Measurements from ENCODE around the gene FAM13B. TPM values are rescaled to one million over a fixed set of nuclear protein-coding genes. Genes with fewer than 3 reads are reported as not detected.

FAM13B gene
- total and polyA plus RNA-seq, 10 of the 15 experiments (the other 5 are each of a cell fraction or from before 2014, with no cell fraction given) = 3.6 to 30.0 (median 20.3) TPM

DNA sequence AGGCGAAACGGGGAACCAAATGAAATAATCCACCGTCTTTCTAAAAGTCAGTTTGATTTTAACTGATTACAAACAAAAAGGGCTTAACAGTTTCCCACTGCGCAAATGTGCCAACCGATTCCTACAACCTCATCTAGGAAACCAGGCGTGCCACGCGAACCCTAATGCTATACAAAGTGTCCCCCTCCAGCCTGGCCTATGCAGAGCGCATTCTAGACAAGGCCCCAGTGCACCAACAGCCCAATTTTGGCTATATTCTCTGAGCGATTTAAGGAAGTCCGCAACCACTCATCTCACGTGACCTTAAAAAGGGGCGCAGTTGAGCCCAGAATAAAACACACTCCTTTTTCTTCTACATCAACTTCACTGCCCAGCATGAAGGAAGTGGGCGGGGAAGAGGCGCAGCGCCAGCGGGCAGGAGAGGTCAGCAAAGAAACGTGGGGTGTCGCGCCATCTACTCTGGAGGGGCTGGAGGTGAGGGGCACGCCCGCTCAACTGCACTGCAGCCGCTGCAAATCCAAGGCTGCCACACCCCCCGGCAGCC lies 779 bp downstream of the FAM13B start (continued):
- no peak for TF ChIP-seq ATF2 (IDR thresholded peaks at IDR 0.05; ENCODE audit: low read length)
- no peak for TF ChIP-seq BMI1 (IDR thresholded peaks at IDR 0.05; ENCODE audit: borderline replicate concordance)
- no peak for TF ChIP-seq ZNF384 (IDR thresholded peaks at IDR 0.05; ENCODE audit: borderline replicate concordance, low read depth, low read length)
- no peak; the same call in 1 of the 2 replicates for TF ChIP-seq POLR2A (IDR thresholded peaks at IDR 0.05; ENCODE audit: low read depth, low read length)
- no peak for TF ChIP-seq RAD21 (IDR thresholded peaks at IDR 0.05; ENCODE audit: insufficient read depth, low read depth, low read length)
- no peak for TF ChIP-seq YBX1 (IDR thresholded peaks at IDR 0.05)
- TF ChIP-seq BHLHE40 (IDR thresholded peaks at IDR 0.05; ENCODE audit: borderline replicate concordance in 1 of 2, low read depth in 2 of 2, low read length in 1 of 2) = peak; percentile 91 to 96
- TF ChIP-seq SREBF2 (IDR thresholded peaks at IDR 0.05; ENCODE audit: low read length) = no peak
- TF ChIP-seq, protein P1, sequence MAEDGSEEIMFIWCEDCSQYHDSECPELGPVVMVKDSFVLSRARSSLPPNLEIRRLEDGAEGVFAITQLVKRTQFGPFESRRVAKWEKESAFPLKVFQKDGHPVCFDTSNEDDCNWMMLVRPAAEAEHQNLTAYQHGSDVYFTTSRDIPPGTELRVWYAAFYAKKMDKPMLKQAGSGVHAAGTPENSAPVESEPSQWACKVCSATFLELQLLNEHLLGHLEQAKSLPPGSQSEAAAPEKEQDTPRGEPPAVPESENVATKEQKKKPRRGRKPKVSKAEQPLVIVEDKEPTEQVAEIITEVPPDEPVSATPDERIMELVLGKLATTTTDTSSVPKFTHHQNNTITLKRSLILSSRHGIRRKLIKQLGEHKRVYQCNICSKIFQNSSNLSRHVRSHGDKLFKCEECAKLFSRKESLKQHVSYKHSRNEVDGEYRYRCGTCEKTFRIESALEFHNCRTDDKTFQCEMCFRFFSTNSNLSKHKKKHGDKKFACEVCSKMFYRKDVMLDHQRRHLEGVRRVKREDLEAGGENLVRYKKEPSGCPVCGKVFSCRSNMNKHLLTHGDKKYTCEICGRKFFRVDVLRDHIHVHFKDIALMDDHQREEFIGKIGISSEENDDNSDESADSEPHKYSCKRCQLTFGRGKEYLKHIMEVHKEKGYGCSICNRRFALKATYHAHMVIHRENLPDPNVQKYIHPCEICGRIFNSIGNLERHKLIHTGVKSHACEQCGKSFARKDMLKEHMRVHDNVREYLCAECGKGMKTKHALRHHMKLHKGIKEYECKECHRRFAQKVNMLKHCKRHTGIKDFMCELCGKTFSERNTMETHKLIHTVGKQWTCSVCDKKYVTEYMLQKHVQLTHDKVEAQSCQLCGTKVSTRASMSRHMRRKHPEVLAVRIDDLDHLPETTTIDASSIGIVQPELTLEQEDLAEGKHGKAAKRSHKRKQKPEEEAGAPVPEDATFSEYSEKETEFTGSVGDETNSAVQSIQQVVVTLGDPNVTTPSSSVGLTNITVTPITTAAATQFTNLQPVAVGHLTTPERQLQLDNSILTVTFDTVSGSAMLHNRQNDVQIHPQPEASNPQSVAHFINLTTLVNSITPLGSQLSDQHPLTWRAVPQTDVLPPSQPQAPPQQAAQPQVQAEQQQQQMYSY (CRISPR knock-in tag; IDR thresholded peaks at IDR 0.05) = no peak
- TF ChIP-seq, protein P2, sequence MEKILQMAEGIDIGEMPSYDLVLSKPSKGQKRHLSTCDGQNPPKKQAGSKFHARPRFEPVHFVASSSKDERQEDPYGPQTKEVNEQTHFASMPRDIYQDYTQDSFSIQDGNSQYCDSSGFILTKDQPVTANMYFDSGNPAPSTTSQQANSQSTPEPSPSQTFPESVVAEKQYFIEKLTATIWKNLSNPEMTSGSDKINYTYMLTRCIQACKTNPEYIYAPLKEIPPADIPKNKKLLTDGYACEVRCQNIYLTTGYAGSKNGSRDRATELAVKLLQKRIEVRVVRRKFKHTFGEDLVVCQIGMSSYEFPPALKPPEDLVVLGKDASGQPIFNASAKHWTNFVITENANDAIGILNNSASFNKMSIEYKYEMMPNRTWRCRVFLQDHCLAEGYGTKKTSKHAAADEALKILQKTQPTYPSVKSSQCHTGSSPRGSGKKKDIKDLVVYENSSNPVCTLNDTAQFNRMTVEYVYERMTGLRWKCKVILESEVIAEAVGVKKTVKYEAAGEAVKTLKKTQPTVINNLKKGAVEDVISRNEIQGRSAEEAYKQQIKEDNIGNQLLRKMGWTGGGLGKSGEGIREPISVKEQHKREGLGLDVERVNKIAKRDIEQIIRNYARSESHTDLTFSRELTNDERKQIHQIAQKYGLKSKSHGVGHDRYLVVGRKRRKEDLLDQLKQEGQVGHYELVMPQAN (conservative IDR thresholded peaks at IDR 0.05) = no peak; the same call in 1 of the 2 replicates
- TF ChIP-seq WRNIP1 (IDR thresholded peaks at IDR 0.05; ENCODE audit: borderline replicate concordance, low read depth, low read length) = no peak
- no peak for TF ChIP-seq EZH2 (IDR thresholded peaks at IDR 0.05; ENCODE audit: borderline replicate concordance, control insufficient read depth, low read depth, low read length)
- TF ChIP-seq, protein P3, sequence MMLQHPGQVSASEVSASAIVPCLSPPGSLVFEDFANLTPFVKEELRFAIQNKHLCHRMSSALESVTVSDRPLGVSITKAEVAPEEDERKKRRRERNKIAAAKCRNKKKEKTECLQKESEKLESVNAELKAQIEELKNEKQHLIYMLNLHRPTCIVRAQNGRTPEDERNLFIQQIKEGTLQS (IDR thresholded peaks at IDR 0.05; ENCODE audit: borderline replicate concordance, extremely low read depth, low read depth, low read length) = 0 out of 2 replicates have a peak, but pooled peaks have one; percentile 8
- no peak for TF ChIP-seq ZNF207 (IDR thresholded peaks at IDR 0.05; ENCODE audit: borderline replicate concordance)
- TF ChIP-seq CHD1 (IDR thresholded peaks at IDR 0.05; ENCODE audit: low read depth, low read length) = no peak
- TF ChIP-seq YY1 (IDR thresholded peaks at IDR 0.05; ENCODE audit: low read depth, low read length) = no peak; the same call in 1 of the 2 replicates
- no peak for TF ChIP-seq GABPA (IDR thresholded peaks at IDR 0.05; ENCODE audit: low read depth)
- peak; percentile 93 for TF ChIP-seq RAD51 (IDR thresholded peaks at IDR 0.05)
- TF ChIP-seq CHD2 (IDR thresholded peaks at IDR 0.05; ENCODE audit: borderline replicate concordance, low read depth, low read length) = peak; percentile 12; the same call in 1 of the 2 replicates

All from GM12878 (cell line).